GM12801 (cell line): Measurements from ENCODE around the gene OST4.

Experiments
- TF ChIP-seq, protein P1 (sequence below): IDR thresholded peaks from one replicate; pipeline ENCODE4 v1.5.1; 2011; ENCODE audit warnings: control low read depth; ENCODE audit not compliant: insufficient read length; ENCODE audit errors: extremely low read depth

OST4 gene

DNA sequence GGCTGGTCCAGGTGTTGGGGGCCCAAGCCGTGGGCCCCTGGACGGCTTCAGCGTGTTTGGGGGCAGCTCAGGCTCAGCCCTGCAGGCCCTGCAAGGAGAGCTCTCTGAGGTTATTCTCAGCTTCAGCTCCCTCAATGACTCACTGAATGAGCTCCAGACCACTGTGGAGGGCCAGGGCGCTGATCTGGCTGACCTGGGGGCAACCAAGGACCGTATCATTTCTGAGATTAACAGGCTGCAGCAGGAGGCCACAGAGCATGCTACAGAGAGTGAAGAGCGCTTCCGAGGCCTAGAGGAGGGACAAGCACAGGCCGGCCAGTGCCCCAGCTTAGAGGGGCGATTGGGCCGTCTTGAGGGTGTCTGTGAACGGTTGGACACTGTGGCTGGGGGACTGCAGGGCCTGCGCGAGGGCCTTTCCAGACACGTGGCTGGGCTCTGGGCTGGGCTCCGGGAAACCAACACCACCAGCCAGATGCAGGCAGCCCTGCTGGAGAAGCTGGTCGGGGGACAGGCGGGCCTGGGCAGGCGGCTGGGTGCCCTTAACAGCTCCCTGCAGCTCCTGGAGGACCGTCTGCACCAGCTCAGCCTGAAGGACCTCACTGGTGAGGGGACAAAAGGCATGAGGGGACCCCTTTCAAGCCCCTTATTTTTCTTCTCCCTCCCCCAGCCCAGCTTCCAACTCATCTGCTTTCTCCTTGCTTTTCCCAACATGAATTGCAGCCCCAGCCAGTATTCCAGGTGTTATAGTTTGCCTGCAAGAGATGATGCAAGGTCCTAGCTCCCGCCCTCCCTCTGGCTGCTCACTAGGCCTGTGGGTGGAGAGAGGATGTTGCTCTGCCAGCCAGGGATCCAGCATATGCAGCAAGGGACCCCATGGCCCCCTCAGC is 12.2 kb upstream of the OST4 start:
- TF ChIP-seq, protein P1, sequence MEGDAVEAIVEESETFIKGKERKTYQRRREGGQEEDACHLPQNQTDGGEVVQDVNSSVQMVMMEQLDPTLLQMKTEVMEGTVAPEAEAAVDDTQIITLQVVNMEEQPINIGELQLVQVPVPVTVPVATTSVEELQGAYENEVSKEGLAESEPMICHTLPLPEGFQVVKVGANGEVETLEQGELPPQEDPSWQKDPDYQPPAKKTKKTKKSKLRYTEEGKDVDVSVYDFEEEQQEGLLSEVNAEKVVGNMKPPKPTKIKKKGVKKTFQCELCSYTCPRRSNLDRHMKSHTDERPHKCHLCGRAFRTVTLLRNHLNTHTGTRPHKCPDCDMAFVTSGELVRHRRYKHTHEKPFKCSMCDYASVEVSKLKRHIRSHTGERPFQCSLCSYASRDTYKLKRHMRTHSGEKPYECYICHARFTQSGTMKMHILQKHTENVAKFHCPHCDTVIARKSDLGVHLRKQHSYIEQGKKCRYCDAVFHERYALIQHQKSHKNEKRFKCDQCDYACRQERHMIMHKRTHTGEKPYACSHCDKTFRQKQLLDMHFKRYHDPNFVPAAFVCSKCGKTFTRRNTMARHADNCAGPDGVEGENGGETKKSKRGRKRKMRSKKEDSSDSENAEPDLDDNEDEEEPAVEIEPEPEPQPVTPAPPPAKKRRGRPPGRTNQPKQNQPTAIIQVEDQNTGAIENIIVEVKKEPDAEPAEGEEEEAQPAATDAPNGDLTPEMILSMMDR = no peak

DNA sequence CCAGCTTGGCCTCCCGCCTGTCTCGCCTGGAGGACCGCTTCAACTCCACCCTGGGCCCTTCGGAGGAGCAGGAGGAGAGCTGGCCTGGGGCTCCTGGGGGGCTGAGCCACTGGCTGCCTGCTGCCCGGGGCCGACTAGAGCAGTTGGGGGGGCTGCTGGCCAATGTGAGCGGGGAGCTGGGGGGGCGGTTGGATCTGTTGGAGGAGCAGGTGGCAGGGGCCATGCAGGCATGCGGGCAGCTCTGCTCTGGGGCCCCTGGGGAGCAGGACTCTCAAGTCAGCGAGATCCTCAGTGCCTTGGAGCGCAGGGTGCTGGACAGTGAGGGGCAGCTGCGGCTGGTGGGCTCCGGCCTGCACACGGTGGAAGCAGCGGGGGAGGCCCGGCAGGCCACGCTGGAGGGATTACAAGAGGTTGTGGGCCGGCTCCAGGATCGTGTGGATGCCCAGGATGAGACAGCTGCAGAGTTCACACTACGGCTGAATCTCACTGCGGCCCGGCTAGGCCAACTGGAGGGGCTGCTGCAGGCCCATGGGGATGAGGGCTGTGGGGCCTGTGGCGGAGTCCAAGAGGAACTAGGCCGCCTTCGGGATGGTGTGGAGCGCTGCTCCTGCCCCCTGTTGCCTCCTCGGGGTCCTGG is 11.4 kb upstream of the OST4 start:
- TF ChIP-seq, protein P1 = no peak

DNA sequence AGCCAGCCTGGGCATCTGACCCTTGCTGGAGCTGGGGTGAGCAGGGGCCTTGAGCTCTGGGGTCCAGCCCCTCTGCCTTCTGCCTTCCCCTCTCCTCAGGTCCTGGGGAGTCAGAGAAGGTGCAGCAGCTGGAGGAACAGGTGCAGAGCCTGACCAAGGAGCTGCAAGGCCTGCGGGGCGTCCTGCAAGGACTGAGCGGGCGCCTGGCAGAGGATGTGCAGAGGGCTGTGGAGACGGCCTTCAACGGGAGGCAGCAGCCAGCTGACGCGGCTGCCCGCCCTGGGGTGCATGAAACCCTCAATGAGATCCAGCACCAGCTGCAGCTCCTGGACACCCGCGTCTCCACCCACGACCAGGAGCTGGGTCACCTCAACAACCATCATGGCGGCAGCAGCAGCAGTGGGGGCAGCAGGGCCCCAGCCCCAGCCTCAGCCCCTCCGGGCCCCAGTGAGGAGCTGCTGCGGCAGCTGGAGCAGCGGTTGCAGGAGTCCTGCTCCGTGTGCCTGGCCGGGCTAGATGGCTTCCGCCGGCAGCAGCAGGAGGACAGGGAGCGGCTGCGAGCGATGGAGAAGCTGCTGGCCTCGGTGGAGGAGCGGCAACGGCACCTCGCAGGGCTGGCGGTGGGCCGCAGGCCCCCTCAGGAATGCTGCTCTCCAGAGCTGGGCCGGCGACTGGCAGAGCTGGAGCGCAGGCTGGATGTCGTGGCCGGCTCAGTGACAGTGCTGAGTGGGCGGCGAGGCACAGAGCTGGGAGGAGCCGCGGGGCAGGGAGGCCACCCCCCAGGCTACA is 10.7 kb upstream of the OST4 start:
- TF ChIP-seq, protein P1 = no peak

DNA sequence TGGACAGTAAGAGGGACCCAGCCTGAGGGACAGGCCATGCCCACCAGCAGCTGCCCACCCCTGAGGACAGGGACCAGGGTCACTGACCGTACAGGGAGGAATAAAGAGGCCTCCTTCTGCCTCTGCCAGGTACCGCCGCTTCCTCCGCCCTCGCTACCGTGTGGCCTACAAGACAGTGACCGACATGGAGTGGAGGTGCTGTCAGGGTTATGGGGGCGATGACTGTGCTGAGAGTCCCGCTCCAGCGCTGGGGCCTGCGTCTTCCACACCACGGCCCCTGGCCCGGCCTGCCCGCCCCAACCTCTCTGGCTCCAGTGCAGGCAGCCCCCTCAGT is 9.1 kb upstream of the OST4 start:
- TF ChIP-seq, protein P1 = no peak

DNA sequence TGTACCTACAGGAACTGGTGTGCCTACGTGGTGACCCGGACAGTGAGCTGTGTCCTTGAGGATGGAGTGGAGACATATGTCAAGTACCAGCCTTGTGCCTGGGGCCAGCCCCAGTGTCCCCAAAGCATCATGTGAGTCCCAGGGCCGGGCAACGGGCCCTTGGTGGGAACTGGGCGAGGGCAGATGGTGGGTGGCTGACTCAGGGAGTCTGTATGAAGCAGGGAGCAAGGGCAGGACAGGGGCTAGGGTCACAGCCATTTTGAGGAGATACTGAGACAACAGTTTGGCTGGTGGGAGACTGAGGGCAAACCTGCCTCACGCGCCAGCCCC is 8.7 kb upstream of the OST4 start:
- TF ChIP-seq, protein P1 = no peak

DNA sequence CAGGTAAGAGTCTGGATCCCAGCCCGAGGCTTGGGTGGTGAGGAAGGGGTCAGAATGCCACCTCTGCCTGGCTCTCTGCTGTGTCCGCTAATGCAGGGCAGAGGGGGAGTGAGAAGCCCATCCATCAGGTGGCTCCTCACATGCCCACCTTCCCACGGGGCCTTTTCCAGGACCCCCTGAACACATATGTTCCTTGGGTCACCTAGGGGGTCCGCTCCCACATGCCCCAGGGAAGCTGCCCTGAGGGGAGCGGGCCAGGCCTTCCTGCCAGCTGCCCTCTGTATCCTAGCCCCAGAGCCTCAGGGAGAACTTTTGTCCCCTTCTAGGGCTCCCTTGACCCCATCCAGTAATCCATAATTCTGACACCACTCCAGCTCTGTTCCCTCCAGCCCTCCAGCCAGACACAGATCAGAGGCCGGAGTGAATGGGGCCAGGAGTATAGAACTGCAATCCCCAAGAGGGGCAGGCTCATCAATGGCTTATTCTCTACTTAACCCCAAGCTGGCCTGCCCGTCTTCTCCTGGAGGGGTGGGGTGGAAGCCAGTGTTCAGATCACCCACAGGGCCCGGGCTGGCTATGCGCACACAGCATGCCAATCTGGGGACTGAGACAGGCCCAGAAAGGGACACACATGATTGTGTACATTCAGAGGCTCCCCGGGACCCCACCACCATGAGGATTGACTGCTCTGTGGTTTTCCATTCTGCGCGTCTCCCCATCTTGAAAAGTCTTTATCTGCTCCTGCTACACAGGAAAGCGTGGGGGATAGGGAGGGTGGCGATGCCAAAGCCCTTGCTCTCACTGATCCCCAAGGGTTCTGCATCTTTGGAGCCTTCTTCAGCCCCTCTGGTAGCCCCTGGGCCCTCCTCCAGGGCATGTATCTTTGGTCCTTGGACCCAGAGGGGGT is 8.0 kb upstream of the OST4 start:
- TF ChIP-seq, protein P1 = no peak
